GM21526 (cell line): ENCODE measurements around the gene EPHB3.

Source experiments
- ATAC-seq: cut with Tn5 transposase; IDR thresholded peaks from one replicate; pipeline ENCODE4 v1.9.1; 2021; ENCODE audit warnings: moderate library complexity; ENCODE audit not compliant: unreplicated experiment, low FRiP score

EPHB3 gene

GRCh38 chr3:184577546-184577945, 16.0 kb downstream of the EPHB3 start:
- ATAC-seq: no peak

GRCh38 chr3:184578218-184578617, 16.6 kb downstream of the EPHB3 start:
- no peak for ATAC-seq

GRCh38 chr3:184578822-184579221, 17.2 kb downstream of the EPHB3 start:
- ATAC-seq: no peak

- ATAC-seq: no peak
Observed at GRCh38 chr3:184579513-184579912, 17.9 kb downstream of the EPHB3 start.

- ATAC-seq: no peak
Observed at GRCh38 chr3:184580376-184580775, 18.8 kb downstream of the EPHB3 start.

GRCh38 chr3:184581331-184581855, 19.8 kb downstream of the EPHB3 start:
- no peak for ATAC-seq

- ATAC-seq: no peak
Observed at GRCh38 chr3:184582646-184583577, 21.3 kb downstream of the EPHB3 start.

- ATAC-seq: no peak
Observed at GRCh38 chr3:184583578-184584451, 22.2 kb downstream of the EPHB3 start.

- ATAC-seq: no peak
Observed at GRCh38 chr3:184584464-184584891, 22.9 kb downstream of the EPHB3 start.

GRCh38 chr3:184585545-184585944, 24.0 kb downstream of the EPHB3 start:
- no peak for ATAC-seq

- no peak for ATAC-seq
Observed at GRCh38 chr3:184586851-184587250, 25.3 kb downstream of the EPHB3 start.

GRCh38 chr3:184588776-184589175, 27.2 kb downstream of the EPHB3 start:
- ATAC-seq: no peak

- ATAC-seq: no peak
Observed at GRCh38 chr3:184590795-184591194, 29.2 kb downstream of the EPHB3 start.

- no peak for ATAC-seq
Observed at GRCh38 chr3:184591789-184592188, 30.2 kb downstream of the EPHB3 start.

- ATAC-seq: no peak
Observed at GRCh38 chr3:184592371-184593219, 31.0 kb downstream of the EPHB3 start.

- no peak for ATAC-seq
Observed at GRCh38 chr3:184593220-184593927, 31.8 kb downstream of the EPHB3 start.

- no peak for ATAC-seq
Observed at GRCh38 chr3:184593928-184594303, 32.3 kb downstream of the EPHB3 start.

- no peak for ATAC-seq
Observed at GRCh38 chr3:184594371-184595001, 32.9 kb downstream of the EPHB3 start.

- no peak for ATAC-seq
Observed at GRCh38 chr3:184595726-184596125, 34.1 kb downstream of the EPHB3 start.
